Endothelial cell of umbilical vein (primary cell): Measurements from ENCODE around the gene HIVEP3.

ENCODE experiments used
- CTCF ChIP-seq, 2 donors: IDR thresholded peaks; 1 replicate in 1 of 2; 2 replicates in 1 of 2; pipeline ENCODE4 v1.5.1; 2011; ENCODE audit warnings: low read length in 2 of 2, mild to moderate bottlenecking in 2 of 2, moderate library complexity in 2 of 2, control low read depth in 1 of 2, inconsistent platforms in 1 of 2, low read depth in 1 of 2; ENCODE audit not compliant: insufficient read depth in 1 of 2; ENCODE audit errors: extremely low read depth in 1 of 2
- EZH2 ChIP-seq: IDR thresholded peaks from 2 replicates; pipeline ENCODE4 v1.6.1; 2012; ENCODE audit warnings: borderline replicate concordance, low read depth, mild to moderate bottlenecking, moderate library complexity, low read length, inconsistent platforms; ENCODE audit not compliant: severe bottlenecking
- FOS ChIP-seq: IDR thresholded peaks from 2 replicates; pipeline ENCODE4 v1.6.1; 2011; ENCODE audit warnings: mild to moderate bottlenecking, low read length, moderate library complexity, borderline replicate concordance; ENCODE audit not compliant: insufficient read depth
- JUN ChIP-seq: IDR thresholded peaks from 2 replicates; pipeline ENCODE4 v1.6.1; 2011; ENCODE audit warnings: borderline replicate concordance, low read depth; ENCODE audit not compliant: insufficient read length, insufficient read depth
- MAX ChIP-seq: IDR thresholded peaks from 2 replicates; pipeline ENCODE4 v1.6.1; 2011; ENCODE audit not compliant: insufficient read depth, insufficient read length
- MYC ChIP-seq: IDR thresholded peaks from one replicate; pipeline ENCODE4 v1.6.1; 2011; ENCODE audit warnings: mild to moderate bottlenecking, low read depth, low read length
- POLR2A ChIP-seq: IDR thresholded peaks from 2 replicates; pipeline ENCODE4 v1.6.1; 2012; ENCODE audit warnings: low read depth, mild to moderate bottlenecking, control low read depth, low read length
- POLR2AphosphoS5 ChIP-seq: IDR thresholded peaks from 2 replicates; pipeline ENCODE4 v1.6.1; 2012; ENCODE audit warnings: low read depth, mild to moderate bottlenecking, control low read depth, low read length, moderate library complexity; ENCODE audit not compliant: insufficient read depth

DNA sequence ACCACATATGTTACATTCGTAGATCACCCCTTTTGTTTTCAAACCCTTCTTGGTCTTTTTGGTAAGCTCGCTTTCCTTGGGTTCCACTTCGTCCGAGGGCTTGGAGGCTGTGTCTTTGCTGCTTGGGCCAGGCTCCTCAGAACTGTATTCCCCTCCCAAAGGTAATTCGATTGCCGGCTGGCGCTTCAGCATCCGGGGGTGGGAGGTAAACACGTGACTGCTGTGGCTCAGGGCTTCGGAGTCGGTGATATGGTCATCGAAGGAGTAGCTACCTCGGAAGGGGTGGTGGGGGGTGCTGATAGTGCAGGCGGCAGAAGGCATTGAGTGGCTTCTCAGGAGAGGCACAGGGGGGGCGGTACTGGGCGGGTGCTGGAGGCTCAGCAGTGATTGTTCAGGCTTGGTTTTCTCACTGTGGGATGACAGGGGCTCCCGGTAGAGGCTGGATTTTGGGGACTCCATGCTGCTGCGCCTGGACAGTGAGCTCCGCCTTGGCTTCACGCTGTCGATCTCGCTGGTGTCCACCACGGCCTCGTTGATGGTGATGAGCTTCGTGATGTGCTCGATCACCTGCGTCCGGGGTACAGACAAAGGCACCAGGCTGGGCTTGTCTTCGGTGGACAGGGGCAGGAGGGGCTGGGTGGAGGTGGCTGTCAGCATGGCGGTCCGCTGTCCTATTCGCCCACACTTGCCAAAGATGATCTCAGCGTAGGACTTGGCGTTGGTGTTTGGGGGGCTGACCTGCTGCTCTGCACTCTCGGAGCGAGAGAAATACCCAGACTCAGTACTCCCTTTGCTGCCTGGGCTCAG lies 335.7 kb downstream of the HIVEP3 start:
- TF ChIP-seq POLR2AphosphoS5 (no peak), POLR2A (no peak), CTCF (IDR thresholded peaks at IDR 0.05; ENCODE audit: extremely low read depth in 1 of 2, insufficient read depth in 1 of 2, low read depth in 1 of 2, low read length in 2 of 2) (no peak), EZH2 (no peak), MAX (no peak), JUN (no peak), MYC (no peak), FOS (no peak)
